HEK293T (cell line): Measurements from ENCODE around the gene TOMM7.

Experiments used
- BHLHE40 ChIP-seq: fragments of 450-650 bp; IDR thresholded peaks from 2 replicates; pipeline ENCODE4 v1.6.1; 2016; ENCODE audit warnings: mild to moderate bottlenecking, moderate library complexity, borderline replicate concordance
- ELF4 ChIP-seq: fragments of 450-650 bp; IDR thresholded peaks from 2 replicates; pipeline ENCODE4 v1.6.1; 2017; ENCODE audit warnings: antibody characterized with exemption
- FOXA1 ChIP-seq: fragments of 450-650 bp; IDR thresholded peaks from 2 replicates; pipeline ENCODE4 v1.6.1; 2016; ENCODE audit warnings: mild to moderate bottlenecking
- FOXK2 ChIP-seq: fragments of 450-650 bp; IDR thresholded peaks from 2 replicates; pipeline ENCODE4 v1.6.1; 2016; ENCODE audit warnings: mild to moderate bottlenecking
- FOXM1 ChIP-seq: fragments of 450-650 bp; IDR thresholded peaks from 2 replicates; pipeline ENCODE4 v1.6.1; 2017; ENCODE audit warnings: mild to moderate bottlenecking, borderline replicate concordance
- HDGF ChIP-seq: fragments of 450-650 bp; IDR thresholded peaks from 2 replicates; pipeline ENCODE4 v1.6.1; 2017; ENCODE audit warnings: antibody characterized with exemption, borderline replicate concordance
- L3MBTL2 ChIP-seq: fragments of 450-650 bp; conservative IDR thresholded peaks from 2 replicates; pipeline ENCODE4 v1.6.1; 2016; ENCODE audit warnings: mild to moderate bottlenecking
- LEF1 ChIP-seq: fragments of 450-650 bp; IDR thresholded peaks from 2 replicates; pipeline ENCODE4 v1.6.1; 2017; ENCODE audit warnings: mild to moderate bottlenecking, borderline replicate concordance
- NFRKB ChIP-seq: fragments of 450-650 bp; IDR thresholded peaks from 2 replicates; pipeline ENCODE4 v1.6.1; 2016; ENCODE audit warnings: mild to moderate bottlenecking, moderate library complexity
- PKNOX1 ChIP-seq: fragments of 450-650 bp; IDR thresholded peaks from 2 replicates; pipeline ENCODE4 v1.6.1; 2016
- SP1 ChIP-seq: fragments of 450-650 bp; IDR thresholded peaks from 2 replicates; pipeline ENCODE4 v1.6.1; 2017
- SUZ12 ChIP-seq: fragments of 450-650 bp; IDR thresholded peaks from 2 replicates; pipeline ENCODE4 v1.6.1; 2016; ENCODE audit warnings: mild to moderate bottlenecking
- TARDBP ChIP-seq: fragments of 450-650 bp; IDR thresholded peaks from 2 replicates; pipeline ENCODE4 v1.6.1; 2016
- ZNF384 ChIP-seq: fragments of 450-650 bp; IDR thresholded peaks from 2 replicates; pipeline ENCODE4 v1.6.1; 2016

- TF ChIP-seq L3MBTL2, result no peak
- TF ChIP-seq ELF4, result no peak
- no peak for TF ChIP-seq PKNOX1
- TF ChIP-seq HDGF, result no peak
- TF ChIP-seq LEF1, result no peak
- TF ChIP-seq SUZ12, result no peak
- TF ChIP-seq FOXA1, result no peak
- no peak for TF ChIP-seq FOXK2
- TF ChIP-seq BHLHE40, result no peak
- TF ChIP-seq FOXM1, result no peak
- no peak for TF ChIP-seq NFRKB
- no peak for TF ChIP-seq ZNF384
- no peak for TF ChIP-seq SP1
- no peak for TF ChIP-seq TARDBP
Measured at GRCh38 chr7:22793593-22794462, 28.8 kb downstream of the TOMM7 start.
